Skin epidermis (tissue), 12 donors: ENCODE measurements around the gene LRFN4.
A peak's percentile ranks its signal among the peaks of the same experiment; 100 is the strongest.

Experiments
- H3K27ac ChIP-seq, 21 experiments: fragments of 200-600 bp; sonication (generic) in 11 of 21; one replicate each; pipeline ENCODE4 v1.5.0; 2020; ENCODE audit warnings: mild to moderate bottlenecking in 3 of 21, inconsistent platforms in 2 of 21, moderate library complexity in 2 of 21
- H3K4me3 ChIP-seq, 7 experiments: fragments of 200-600 bp; sonication (generic) in 2 of 7; one replicate each; pipeline ENCODE4 v1.5.0; 2020; ENCODE audit warnings: inconsistent platforms in 2 of 7, mild to moderate bottlenecking in 2 of 7, moderate library complexity in 1 of 7

Gene LRFN4

DNA sequence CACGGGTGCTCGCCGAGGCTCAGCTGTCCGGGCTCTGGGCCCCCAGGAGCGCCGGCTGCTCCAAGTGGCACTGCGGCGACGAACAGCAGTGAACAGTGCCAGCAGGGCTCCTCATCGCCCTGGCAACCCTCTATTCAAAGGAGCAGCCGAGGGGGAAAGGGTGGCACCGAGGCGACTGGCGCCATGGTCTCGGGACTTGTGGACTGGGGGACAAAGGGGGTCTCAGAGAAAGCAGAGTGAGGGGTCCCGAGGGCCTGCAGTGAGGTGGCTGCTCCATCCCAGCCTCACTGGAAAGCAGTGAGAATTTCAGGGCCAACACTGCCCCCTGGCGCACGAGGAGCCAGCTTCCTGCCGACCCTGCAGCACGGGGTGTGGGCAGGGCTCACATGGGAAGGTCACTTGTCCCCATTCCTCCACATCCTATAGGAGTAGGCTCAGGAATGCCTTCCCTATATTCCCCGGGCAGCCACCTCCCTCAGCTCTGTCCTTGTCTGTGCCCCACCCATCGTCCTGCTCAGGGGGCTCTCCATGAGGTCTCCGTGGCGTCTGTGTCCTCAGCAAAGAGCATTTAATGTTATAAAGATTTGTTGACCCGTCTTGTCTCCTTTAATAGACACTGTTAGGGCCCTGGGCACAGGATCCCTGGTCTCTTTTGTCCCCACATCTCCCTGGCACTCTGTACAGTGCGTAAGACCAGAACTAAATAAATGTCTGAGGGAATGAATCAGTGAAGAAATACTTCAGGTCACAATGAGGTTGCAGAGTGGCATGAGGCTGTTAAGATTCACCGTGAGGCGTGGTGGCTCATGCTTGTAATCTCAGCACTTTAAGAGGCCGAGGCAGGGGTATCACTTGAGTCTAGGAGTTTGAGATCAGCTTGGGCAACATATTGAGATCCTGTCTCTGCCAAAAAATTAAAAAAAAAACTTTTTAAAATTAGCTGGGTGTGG lies 26.4 kb downstream of the LRFN4 start:
- Histone ChIP-seq H3K4me3 (no peak overlapping the region), H3K27ac (peak overlapping the region in 6 of 21 experiments; percentile 21 to 67 (median 54))

DNA sequence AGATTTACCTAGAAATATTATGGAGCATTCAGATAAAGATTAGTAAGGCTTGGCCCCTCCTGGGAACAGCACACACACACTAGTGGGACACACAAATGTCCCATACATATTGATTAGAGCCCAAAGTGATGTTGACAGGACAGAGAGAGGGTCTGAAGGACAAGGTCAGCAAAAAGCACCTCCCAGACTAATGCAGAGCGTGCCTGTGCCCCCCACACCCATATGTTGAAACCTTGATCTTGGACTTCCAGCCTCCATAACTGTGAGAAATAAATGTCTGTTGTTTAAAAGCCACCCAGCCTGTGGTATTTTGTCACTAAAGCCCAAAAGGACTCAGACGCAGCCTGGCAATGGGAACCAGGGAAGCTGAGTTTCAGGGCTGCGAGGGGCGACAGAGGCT lies 27.6 kb downstream of the LRFN4 start:
- no peak overlapping the region for H3K27ac ChIP-seq

DNA sequence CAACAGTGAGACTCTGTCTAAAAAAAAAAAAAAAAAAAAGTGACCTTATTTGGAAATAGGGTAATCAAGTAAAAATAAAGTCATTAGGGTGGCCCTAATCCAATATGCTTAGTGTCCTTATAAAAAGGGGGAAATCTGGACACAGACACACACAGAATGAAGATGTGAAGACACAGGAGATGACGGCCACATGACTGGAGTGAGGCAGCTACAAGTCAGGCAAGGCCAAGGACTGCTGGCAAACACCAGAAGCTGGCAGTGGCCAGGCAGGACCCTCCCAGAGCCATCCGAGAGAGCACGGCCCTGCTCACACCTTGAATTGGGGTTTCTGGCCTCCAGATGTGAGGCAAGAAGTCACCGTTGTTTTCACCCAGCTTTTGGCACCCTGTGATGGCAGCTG lies 28.6 kb downstream of the LRFN4 start:
- Histone ChIP-seq H3K27ac (no peak overlapping the region), H3K4me3 (no peak overlapping the region)

More for the DNA sequence above, 27.6 kb downstream of the LRFN4 start:
- no peak overlapping the region for H3K4me3 ChIP-seq

DNA sequence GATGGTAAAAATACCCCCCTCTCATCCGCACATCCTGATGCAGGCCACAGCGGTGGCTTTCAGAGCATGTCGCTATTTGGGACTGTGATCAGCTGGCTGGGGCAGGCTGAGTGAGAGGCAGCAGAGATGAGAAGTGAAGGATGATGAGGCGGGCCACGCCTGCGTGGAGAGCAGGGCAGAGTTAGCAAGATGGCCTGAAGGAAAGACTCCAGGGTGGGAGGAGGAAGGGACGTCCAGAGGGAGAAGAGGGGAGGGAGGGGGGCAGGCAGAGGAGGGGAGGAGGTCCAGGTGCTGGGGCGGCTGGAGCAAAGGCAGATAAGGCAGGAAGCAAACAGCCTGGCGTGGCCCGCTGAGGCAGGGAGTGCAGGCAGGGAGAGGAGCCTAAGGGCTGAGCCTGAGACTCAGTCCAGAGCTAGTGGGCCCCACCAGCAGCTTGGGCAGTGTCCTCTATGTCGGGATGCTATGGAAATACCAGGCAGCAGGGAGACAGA lies 29.1 kb downstream of the LRFN4 start:
- no peak overlapping the region for H3K27ac ChIP-seq
- H3K4me3 ChIP-seq: no peak overlapping the region

DNA sequence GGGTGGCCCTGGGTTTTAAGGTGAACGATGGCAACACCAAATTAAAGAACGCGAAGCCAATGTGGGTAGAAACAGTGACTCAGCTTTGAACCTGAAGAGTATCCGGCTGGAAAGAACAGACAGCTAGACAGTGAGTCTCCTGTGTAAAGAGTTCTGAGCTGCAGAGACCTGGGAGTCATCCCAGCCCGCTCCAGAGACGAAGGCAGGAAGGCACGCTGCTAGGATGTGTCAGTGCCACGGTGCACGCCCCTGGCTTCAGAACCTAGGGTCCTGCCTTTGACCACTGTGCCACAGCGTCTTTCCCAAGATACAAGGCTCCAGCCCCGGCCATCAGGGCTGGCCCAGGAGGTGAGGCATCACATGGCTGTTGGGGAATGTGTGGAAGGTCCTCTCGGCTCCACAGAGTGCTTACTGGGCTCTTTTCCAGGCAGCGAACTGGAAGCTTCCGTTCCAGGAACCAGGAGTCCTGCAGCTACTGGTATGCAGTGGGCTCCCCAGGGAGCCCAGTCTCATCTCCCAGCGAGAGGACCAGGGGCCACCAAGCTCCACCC lies 29.9 kb downstream of the LRFN4 start:
- no peak overlapping the region for H3K4me3 ChIP-seq
- peak overlapping the region in 1 of 21 experiments; percentile 27 for H3K27ac ChIP-seq

DNA sequence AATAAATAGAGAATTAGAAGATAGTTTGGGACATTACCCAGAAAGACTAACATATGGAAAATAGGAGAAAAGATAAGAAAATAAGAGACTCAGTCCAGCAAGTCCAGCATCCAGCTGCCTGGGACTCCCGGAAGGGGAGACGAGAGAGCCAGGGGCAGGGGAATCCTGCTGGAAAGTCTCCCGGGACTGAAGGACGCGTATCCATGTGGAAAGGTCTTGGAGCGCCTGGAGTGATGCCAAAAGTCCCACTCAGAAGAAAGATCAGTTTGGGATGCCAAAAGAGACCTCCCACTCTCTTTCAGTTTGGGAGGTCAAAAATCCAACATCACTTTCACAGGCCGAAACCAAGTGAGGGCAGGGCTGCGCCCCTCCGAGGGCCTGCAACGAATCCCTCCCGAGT lies 30.7 kb downstream of the LRFN4 start:
- H3K27ac ChIP-seq: no peak overlapping the region

DNA sequence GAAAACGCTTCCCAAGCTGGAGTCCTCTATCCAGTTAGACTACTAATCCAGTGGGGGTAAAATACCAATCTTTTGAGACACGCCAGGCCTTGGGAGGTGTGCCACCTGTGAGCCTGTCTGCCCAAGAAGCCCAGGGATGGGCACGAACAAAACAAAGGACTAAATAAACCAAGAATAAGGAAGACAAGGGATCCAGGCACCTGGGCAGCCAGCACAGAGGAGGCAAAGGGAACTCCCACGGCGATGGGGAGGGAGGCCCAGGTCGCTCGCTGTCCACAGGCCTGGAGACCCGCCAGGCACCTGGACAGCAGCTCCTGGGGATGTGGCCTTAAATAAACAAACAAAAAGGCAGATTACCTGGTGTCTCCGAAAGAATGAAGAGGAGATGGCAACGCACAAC lies 31.4 kb downstream of the LRFN4 start:
- no peak overlapping the region for H3K27ac ChIP-seq
- no peak overlapping the region for H3K4me3 ChIP-seq

More for the DNA sequence above, 30.7 kb downstream of the LRFN4 start:
- no peak overlapping the region for H3K4me3 ChIP-seq

DNA sequence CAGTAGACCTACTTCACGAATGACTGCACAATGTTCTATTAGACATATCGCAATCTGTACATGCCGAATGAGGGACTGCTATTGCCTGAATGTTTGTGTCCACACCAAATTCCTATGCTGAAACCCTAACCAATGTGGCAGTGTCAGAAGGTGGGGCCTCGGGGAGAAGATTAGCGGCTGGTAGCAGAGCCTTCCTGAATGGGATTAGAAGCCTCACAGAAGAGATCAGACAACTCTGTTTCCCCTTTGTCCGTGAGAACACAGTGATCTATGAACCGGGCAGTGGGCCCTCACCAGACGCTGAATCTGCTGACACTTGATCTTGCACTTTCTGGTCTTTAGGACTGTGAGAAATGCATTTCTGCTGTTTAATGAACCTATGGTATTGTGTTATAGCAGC lies 33.1 kb downstream of the LRFN4 start:
- no peak overlapping the region for H3K27ac ChIP-seq
- no peak overlapping the region for H3K4me3 ChIP-seq

DNA sequence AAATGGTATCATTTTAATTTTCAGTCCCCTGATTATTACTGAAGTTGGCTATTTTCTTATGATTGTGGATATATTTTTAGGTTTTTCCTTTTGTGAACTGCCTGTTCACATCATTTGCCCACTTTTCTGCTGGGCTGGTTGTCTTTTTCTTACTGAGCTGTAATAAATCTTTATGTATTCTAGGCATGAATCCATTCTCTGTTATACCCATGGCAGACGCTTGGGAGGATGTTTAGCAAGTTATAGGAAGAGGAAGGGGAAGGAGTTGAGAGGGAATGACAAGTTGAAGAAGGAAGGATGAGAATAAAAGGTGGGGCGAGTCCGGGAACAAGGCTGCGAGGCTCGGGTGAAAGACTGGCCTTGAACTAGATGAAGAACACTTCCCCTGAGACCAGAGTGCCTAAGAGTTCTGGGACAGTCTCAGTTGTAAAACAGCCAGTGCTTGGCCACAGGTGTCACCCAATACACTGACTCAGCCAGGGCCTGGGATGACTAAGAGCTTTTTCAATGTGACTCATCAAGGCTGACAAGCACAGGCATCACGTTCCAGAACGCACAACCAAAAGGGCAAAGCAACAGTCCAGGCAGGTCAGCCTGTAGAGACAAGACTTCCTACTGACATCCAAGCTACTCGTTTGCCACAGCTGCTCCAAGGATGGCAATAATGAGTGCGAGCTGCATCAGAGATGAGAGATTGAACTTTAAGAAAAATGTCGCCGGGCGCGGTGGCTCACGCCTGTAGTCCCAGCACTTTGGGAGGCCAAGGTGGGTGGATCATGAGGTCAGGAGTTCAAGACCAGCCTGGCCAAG lies 35.2 kb downstream of the LRFN4 start:
- Histone ChIP-seq H3K4me3 (no peak overlapping the region), H3K27ac (peak overlapping the region in 3 of 21 experiments; percentile 35 to 45 (median 39))

DNA sequence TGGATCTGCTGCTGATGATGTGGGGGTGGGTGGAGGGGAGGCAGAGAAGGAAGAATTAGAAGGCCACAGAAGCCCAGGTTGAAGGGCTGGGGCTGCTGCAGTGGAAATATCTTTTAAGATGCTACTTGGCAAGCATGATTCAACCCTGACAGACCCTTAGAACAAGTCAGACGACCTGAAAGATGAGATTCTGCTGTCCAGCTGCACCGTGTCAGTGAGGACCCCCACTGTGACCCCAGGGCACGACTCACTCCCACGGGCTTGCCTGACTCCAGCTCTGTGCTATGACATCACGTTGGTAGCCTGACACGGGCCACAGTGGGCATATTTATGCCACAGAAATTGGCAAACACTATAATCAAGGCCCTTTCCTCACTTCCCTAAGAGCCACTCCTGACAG lies 36.0 kb downstream of the LRFN4 start:
- Histone ChIP-seq H3K4me3 (no peak overlapping the region), H3K27ac (no peak overlapping the region)

DNA sequence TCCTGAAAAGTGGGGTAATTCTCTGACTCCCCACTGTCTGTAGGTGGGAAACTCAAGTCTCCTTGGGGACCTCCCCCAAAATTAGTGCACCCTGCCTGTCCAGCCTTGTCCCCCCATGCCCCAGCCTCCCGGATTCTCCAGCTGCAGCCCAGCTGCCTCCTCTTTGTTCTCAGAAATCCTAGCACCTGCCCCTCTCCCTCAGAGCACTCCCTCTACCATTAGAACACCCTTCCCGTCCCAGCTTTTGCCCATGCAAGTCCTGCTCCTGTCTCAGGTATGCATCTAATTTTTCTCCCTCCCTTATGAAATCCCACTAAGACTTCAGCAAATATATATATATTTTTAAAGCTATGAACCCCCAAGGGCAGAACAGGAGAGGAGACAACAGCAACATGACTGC lies 37.3 kb downstream of the LRFN4 start:
- Histone ChIP-seq H3K27ac (no peak overlapping the region), H3K4me3 (no peak overlapping the region)

DNA sequence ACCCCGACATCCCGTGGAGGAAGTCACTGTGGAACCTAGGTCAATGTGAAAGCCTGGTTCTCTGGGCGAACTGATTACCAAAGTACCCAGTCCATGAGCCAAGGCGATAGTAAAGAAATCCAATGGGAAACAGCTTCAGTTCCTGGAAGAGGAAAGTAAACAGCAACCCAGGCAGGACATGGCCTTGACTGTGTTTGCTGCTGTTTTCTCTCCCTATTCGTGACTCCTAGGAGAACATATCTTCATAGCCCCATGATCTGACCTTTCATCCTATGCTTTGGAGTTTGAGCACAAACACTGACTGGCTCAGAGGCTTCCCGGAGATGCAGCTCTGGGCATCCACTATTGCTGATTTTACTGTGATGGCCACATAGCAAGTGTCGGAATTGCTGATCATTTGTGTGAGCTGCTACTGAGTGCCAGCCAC lies 45.1 kb downstream of the LRFN4 start:
- no peak overlapping the region for H3K27ac ChIP-seq
- no peak overlapping the region for H3K4me3 ChIP-seq

DNA sequence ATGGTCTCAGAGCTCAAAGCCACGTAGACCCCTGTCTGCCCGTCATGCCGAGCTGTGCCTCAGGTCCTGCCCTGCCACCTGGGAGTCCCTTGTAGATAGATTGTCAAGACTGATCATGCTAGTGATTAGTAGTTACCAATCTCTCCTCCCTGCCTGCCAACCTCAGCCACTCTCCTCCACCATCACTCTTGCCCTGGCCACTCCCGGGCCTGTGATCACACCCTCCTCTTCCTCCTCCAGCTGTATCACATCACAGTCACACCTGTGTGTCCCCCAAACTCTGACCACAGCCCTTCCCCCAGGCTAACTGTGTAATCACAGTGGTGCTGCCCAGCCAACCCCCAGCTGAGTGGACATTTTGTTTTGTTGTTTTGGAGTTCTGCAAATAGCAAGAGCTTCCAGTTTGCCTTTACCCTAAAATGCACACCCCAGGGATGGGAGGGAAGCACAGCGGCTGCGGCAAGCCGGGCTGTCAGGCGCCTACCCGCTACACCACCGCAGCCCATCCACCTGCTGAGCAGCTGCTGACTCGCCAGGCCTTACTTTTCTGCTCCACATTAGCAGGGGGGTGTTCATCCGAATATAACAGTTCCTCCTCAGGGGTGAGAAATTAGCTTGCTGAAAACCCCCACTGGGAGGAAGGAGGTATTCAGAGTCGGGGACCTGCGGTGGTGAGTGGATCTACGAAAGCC lies 45.8 kb downstream of the LRFN4 start:
- no peak overlapping the region for H3K27ac ChIP-seq
- no peak overlapping the region for H3K4me3 ChIP-seq

DNA sequence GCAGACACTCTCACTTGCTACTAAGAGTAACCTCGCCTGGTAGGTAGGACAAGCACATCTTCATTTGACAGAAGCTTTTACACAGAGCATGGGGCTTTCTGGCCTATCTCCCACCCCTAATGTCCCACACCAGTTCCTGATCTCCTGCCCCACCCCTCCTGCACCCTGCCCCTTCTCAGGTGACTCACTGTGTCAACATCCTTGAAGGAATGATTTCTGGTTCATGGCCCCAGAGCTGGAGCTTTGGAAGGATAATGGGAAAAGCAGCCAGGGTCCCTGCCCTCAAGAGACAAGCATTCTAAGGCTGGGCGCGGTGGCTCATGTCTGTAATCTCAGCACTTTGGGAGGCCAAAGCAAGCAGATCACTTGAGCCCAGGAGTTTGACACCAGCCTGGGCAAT lies 47.2 kb downstream of the LRFN4 start:
- H3K27ac ChIP-seq: peak overlapping the region in 1 of 21 experiments; percentile 24
- no peak overlapping the region for H3K4me3 ChIP-seq

DNA sequence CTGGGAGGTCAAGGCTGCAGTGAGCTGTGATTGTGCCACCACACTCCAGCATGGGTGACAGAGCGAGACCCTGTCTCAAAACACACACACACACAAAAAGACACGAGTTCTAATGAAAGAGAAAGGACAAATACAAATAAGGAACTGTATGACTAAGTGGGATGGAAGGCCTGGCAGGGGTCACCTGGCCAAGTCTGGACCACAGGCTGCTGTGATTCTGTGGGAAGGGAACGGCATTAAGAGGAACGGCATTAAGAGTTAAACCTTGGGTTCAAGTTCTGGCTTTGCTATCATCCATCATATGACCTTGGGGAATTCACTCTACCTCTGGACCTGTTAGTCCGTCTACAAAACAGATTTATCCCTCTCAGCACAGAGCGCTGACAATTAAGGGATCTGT lies 47.7 kb downstream of the LRFN4 start:
- Histone ChIP-seq H3K4me3 (no peak overlapping the region), H3K27ac (peak overlapping the region in 1 of 21 experiments; percentile 24)

DNA sequence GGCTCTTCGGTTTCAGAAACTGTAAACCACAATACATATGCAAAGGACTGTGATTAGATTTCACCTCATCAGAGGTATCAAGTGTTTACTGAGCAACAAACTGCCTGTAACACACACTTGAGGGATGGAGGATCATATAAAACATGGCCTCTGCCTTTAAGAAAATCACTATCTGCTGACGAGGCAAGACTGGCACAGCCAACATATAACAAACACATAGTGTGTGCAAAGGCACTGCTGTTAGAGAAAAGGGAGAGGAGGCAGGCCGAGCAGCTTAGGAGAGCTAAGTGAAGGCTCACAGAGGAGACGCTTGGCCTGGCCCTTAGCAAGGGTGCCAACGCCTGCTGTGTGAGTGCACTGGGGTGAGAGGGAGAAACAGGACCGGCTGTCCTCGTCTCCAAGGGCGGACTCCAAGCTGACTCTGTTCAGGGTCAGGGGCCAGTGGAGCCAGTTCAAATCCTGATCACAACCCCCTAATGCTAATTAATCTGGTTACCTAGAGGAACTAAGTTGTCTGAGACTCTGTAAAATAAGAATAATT lies 48.2 kb downstream of the LRFN4 start:
- H3K27ac ChIP-seq: peak overlapping the region in 5 of 21 experiments; percentile 24 to 81 (median 70)
- H3K4me3 ChIP-seq: peak overlapping the region in 1 of 7 experiments; percentile 5

DNA sequence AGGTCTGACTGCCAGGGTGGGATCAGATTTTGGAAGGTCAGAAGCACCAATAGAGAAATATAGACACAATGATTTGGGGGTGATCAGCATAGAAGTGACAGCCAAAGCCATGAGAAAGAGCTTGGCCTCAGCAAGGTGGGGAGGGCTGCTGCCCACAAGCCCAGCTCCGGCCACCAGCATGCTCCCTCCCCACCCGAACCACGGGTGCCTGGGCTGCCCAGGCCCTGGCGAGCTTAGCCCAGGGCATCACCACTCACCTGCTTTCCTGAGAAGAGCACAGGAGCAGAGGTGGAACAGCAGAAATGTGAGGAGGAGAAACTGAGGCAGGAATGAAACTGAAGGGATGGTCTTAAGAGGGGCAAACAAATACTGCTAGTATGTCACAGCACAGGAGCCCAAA lies 48.8 kb downstream of the LRFN4 start:
- Histone ChIP-seq H3K27ac (peak overlapping the region in 9 of 21 experiments; percentile 5 to 81 (median 55)), H3K4me3 (peak overlapping the region in 1 of 7 experiments; percentile 5)

DNA sequence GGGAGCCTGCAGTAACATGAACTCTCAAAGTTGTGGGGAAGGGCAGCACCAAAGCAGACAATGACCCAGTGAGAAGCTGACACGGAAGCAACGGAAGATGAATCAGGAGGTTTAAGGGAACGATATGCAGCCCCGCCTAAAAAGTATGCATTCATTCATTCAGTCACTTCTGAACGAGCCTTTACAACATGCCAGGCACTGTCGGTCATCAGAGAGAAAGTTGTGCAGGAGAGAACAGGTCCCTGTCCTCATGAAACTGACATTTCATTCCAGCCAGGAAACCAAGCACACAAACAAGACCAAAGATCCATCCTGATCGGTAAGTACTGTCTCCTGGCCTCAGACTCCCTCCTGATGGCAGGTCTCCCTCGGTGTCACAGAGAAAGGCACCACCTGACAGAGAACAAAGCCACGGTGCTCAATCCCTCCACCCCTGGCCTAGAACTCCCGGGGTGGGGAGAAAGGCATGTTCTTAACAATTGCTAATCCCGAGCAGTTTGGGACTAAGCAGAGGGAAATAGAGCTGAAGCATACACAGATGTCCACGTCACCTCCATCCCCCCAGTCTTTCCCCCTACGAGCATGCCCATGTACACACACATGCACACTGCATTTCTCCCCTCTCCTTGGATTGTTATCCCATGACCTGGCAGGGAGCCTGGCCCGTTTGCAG lies 49.3 kb downstream of the LRFN4 start:
- H3K27ac ChIP-seq: peak overlapping the region in 14 of 21 experiments; percentile 5 to 78 (median 41)
- H3K4me3 ChIP-seq: no peak overlapping the region
